LNCAP (cell line): ENCODE results near the gene THBS4.

Source experiments
- CTCF ChIP-seq: fragments of 450-650 bp; IDR thresholded peaks from 2 replicates; pipeline ENCODE4 v1.5.1; 2017; ENCODE audit warnings: mild to moderate bottlenecking

Gene THBS4

GRCh38 chr5:80052464-80052863, 17.3 kb downstream of the THBS4 start:
- no peak for TF ChIP-seq CTCF

DNA sequence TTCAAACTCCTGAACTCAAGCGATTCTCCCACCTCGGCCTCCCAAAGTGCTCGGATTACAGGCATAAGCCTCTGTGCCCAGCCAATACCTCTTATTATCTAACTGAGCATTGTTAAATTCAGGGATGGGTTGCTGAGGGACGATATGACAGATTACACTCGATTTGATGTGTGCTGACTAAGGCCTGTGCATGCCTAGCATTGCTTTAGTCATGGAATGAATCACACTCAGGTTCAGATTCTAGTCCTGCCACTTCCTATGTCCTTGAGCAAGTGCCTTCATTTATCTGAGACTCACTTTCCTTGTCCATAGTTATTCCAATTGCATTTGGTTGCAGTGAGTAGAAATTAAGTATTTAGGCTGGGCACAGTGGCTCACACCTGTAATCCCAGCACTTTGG, 19.5 kb downstream of the THBS4 start:
- TF ChIP-seq CTCF, result no peak

GRCh38 chr5:80055491-80056170, 20.5 kb downstream of the THBS4 start:
- no peak for TF ChIP-seq CTCF

GRCh38 chr5:80057099-80057498, 22.0 kb downstream of the THBS4 start:
- TF ChIP-seq CTCF, result no peak

- TF ChIP-seq CTCF, result no peak
Observed at GRCh38 chr5:80057921-80058320, 22.8 kb downstream of the THBS4 start.

DNA sequence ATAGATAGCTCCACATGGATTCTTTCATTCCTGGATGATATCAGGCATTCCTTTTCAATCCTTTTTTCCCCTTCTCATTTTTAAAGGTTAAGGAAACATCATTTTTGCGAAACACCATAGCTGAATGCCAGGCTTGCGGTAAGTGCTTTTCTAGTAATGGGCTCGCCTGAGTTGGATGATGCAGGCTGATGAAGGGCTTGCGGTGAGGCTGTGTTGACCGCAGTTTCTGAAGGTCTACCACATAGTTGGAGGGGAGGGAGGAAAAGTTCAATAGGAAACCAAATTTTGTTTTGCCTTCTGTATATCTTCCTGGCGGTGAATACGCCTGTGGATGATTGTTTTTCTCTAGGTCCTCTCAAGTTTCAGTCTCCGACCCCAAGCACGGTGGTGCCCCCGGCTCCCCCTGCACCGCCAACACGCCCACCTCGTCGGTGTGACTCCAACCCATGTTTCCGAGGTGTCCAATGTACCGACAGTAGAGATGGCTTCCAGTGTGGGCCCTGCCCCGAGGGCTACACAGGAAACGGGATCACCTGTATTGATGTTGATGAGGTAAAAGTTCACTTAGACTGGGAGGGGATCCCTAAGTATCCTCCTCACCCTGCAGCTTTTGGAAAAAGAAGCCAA, 24.3 kb downstream of the THBS4 start:
- TF ChIP-seq CTCF, result no peak

DNA sequence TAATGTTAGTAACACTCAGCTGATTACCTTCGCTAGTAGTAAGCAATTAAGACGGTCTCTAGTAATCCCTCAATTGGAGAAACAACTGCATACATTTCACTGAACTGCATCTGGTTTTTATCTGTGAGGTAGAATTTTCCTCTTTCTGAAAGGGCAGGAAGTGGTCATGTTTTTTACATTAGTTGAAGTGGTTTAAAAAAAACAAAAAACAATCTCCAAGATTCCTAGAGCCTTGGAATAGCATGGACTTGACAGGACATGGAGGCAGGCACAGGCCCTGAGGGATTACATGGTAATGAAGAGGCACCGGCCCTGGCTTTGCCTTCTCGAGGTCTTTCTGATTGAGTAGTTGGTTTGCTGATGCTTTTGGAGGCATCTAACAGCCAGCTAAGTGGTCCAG, 25.8 kb downstream of the THBS4 start:
- no peak for TF ChIP-seq CTCF
